HG03439 (cell line): ENCODE measurements around the gene KCTD20.

Experiments
- ATAC-seq: cut with Tn5 transposase; IDR thresholded peaks from one replicate; pipeline ENCODE4 v1.9.1; 2021; ENCODE audit warnings: mild to moderate bottlenecking, moderate library complexity; ENCODE audit not compliant: unreplicated experiment

Gene KCTD20

GRCh38 chr6:36492092-36492491 lies 49.3 kb downstream of the KCTD20 start:
- ATAC-seq: no peak

- ATAC-seq: no peak
Measured at GRCh38 chr6:36492621-36493020, 49.8 kb downstream of the KCTD20 start.

- no peak for ATAC-seq
Measured at GRCh38 chr6:36493319-36493718, 50.5 kb downstream of the KCTD20 start.

- no peak for ATAC-seq
Measured at GRCh38 chr6:36493859-36494258, 51.1 kb downstream of the KCTD20 start.

GRCh38 chr6:36495086-36495485 lies 52.3 kb downstream of the KCTD20 start:
- ATAC-seq: no peak

- no peak for ATAC-seq
Measured at GRCh38 chr6:36499918-36500317, 57.1 kb downstream of the KCTD20 start.

- ATAC-seq: no peak
Measured at GRCh38 chr6:36501686-36502085, 58.9 kb downstream of the KCTD20 start.

- ATAC-seq: no peak
Measured at GRCh38 chr6:36504181-36504580, 61.4 kb downstream of the KCTD20 start.

- ATAC-seq: no peak
Measured at GRCh38 chr6:36504982-36505381, 62.2 kb downstream of the KCTD20 start.

- ATAC-seq: no peak
Measured at GRCh38 chr6:36505744-36506534, 63.1 kb downstream of the KCTD20 start.

GRCh38 chr6:36506611-36507010 lies 63.8 kb downstream of the KCTD20 start:
- ATAC-seq: no peak

- no peak for ATAC-seq
Measured at GRCh38 chr6:36508532-36508931, 65.7 kb downstream of the KCTD20 start.

- ATAC-seq: no peak
Measured at GRCh38 chr6:36510365-36510764, 67.6 kb downstream of the KCTD20 start.

- no peak for ATAC-seq
Measured at GRCh38 chr6:36514554-36515456, 72.0 kb downstream of the KCTD20 start.

- no peak for ATAC-seq
Measured at GRCh38 chr6:36515844-36516243, 73.0 kb downstream of the KCTD20 start.

- no peak for ATAC-seq
Measured at GRCh38 chr6:36516559-36516958, 73.8 kb downstream of the KCTD20 start.

GRCh38 chr6:36516988-36517387 lies 74.2 kb downstream of the KCTD20 start:
- no peak for ATAC-seq

- no peak for ATAC-seq
Measured at GRCh38 chr6:36517408-36517807, 74.6 kb downstream of the KCTD20 start.

GRCh38 chr6:36519352-36519751 lies 76.6 kb downstream of the KCTD20 start:
- ATAC-seq: no peak

GRCh38 chr6:36523451-36523850 lies 80.7 kb downstream of the KCTD20 start:
- no peak for ATAC-seq

- ATAC-seq: no peak
Measured at GRCh38 chr6:36523936-36524499, 81.2 kb downstream of the KCTD20 start.

- no peak for ATAC-seq
Measured at GRCh38 chr6:36524871-36525270, 82.1 kb downstream of the KCTD20 start.
